Measurements from ENCODE around the gene TMEM117. TPM values are rescaled to one million over a fixed set of nuclear protein-coding genes. Genes with fewer than 3 reads are reported as not detected.
"Not testable (repeated sequence)": the region's sequence is repeated elsewhere in the genome, so short reads cannot be mapped to it uniquely, and the experiment has no call there.

Gene TMEM117
- total RNA-seq, 1 donor from 2014 or later: 3.8 TPM

- DNase-seq (ENCODE audit: low read depth): no peak
- TF ChIP-seq CTCF (conservative IDR thresholded peaks at IDR 0.05; ENCODE audit: low read depth, low read length): no peak
- no peak overlapping the region for H3K4me3 ChIP-seq (ENCODE audit: low read depth, low read length)
Observed at GRCh38 chr12:43841253-43841652, 5.4 kb downstream of the TMEM117 start.

DNA sequence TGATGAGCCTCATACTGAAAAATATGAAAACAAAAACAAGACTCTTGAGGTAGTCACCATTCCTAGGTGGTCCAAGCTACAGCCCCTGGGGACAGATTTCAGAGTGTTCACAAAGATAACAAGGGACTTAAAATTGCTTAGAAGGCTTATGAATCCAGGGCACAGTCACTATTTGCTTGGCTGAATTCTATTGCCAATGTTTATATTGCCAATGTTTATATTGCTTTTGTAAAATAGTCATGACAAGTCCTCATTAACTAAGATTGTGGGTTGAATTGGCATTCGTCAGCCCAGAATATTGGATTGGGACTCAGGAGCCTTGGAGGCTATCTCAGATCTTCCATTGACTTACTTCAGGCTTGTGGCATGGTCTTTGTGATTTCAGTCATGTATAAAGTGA is 6.4 kb downstream of the TMEM117 start:
- no peak for DNase-seq (ENCODE audit: low read depth)
- H3K4me3 ChIP-seq (ENCODE audit: low read depth, low read length): no peak overlapping the region
- TF ChIP-seq CTCF (conservative IDR thresholded peaks at IDR 0.05; ENCODE audit: low read depth, low read length): no peak

GRCh38 chr12:43847425-43848225 is 11.7 kb downstream of the TMEM117 start:
- not testable (repeated sequence) for H3K4me3 ChIP-seq (ENCODE audit: low read depth, low read length)
- peak; percentile 58 for DNase-seq (ENCODE audit: low read depth)

DNA sequence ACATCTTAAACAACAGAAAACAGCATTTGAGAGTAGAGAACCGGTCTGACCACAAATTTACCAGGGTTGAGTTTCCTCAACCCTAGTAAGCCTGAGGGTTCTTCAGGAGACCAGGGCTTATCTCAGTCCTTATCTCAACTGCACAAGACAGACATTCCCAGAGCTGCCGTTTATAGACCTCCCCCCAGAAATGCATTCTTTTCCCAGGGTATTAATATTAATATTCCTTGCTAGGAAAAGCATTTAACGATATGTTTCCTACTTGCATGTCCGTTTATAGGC is 12.3 kb downstream of the TMEM117 start:
- no peak for DNase-seq (ENCODE audit: low read depth)
- TF ChIP-seq CTCF (conservative IDR thresholded peaks at IDR 0.05; ENCODE audit: low read depth, low read length): no peak
- H3K4me3 ChIP-seq (ENCODE audit: low read depth, low read length): no peak overlapping the region

- TF ChIP-seq CTCF (conservative IDR thresholded peaks at IDR 0.05; ENCODE audit: low read depth, low read length): no peak
- H3K4me3 ChIP-seq (ENCODE audit: low read depth, low read length): no peak overlapping the region
- DNase-seq (ENCODE audit: low read depth): no peak
Observed at GRCh38 chr12:43848786-43849185, 12.9 kb downstream of the TMEM117 start.

DNA sequence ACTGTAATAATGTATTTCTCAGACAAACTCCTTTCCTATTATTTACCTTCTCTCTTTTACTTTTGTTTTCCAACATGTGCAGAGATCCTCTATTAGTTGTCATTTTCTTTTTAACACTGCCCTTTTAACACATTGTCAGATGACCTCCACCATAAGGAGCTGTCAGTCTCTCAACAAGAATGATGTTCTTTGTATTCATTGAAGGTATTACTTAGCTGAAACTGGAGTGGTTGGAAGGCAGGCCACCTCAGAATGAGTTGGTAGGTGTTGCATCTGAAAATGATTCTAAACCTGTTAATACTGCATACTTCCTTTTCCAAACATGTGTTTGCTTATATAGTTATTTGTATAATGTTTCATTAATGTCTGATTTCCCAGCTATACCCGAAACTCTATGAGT is 16.9 kb downstream of the TMEM117 start:
- TF ChIP-seq CTCF (conservative IDR thresholded peaks at IDR 0.05; ENCODE audit: low read depth, low read length): no peak
- DNase-seq (ENCODE audit: low read depth): no peak
- H3K4me3 ChIP-seq (ENCODE audit: low read depth, low read length): no peak overlapping the region

GRCh38 chr12:43856972-43857371 is 21.1 kb downstream of the TMEM117 start:
- no peak overlapping the region for H3K4me3 ChIP-seq (ENCODE audit: low read depth, low read length)
- no peak for TF ChIP-seq CTCF (conservative IDR thresholded peaks at IDR 0.05; ENCODE audit: low read depth, low read length)
- DNase-seq (ENCODE audit: low read depth): no peak
